ENCODE data around the gene RTL1.

- TF ChIP-seq CTCF (conservative IDR thresholded peaks at IDR 0.05; ENCODE audit: low read depth, low read length) (no peak), EZH2 (IDR thresholded peaks at IDR 0.05; ENCODE audit: low read length, unreplicated experiment) (no peak)
Observed at GRCh38 chr14:100930270-100930669, 26.7 kb upstream of the RTL1 start.

Measured in PC-3 (cell line).